IMR-90 (cell line): ENCODE measurements around the gene ANTXR1. TPM values are rescaled to one million over a fixed set of nuclear protein-coding genes. Genes with fewer than 3 reads are reported as not detected.

Experiments
- ATAC-seq: fragments of 200-7000 bp; cut with Tn5 transposase; 2 replicates; pipeline ENCODE4 v1.9.1; 2020; ENCODE audit warnings: low read depth, mild to moderate bottlenecking, moderate library complexity
- BruUV-seq: library from RNA; stranded (reverse); fragments of 400-500 nt; replicated peaks from 2 replicates; lab custom pipeline; 2021; lab: Mats Ljungman, UMichigan
- CTCF ChIA-PET: fragments of 300-600 bp; formaldehyde crosslinking; extraction: SDS; loops from one replicate; lab custom pipeline; 2021; ENCODE audit warnings: antibody characterized with exemption; lab: Yijun Ruan, JAX
- POLR2A ChIA-PET: fragments of 300-600 bp; sonication (Branson Sonifier 250); formaldehyde crosslinking; loops from one replicate; lab custom pipeline; 2022; ENCODE audit warnings: antibody characterized with exemption; ENCODE audit not compliant: unreplicated experiment; lab: Charles Lee
- DNase-seq: peaks from one replicate; pipeline ENCODE4 v3.0.0; 2013
- H2AFZ ChIP-seq: replicated peaks from 2 replicates; pipeline ENCODE3; 2013; ENCODE audit warnings: low read length, mild to moderate bottlenecking; ENCODE audit not compliant: poor library complexity
- H2AK5ac ChIP-seq: 2 replicates; pipeline ENCODE4 v1.6.1; 2013; ENCODE audit warnings: low read depth, low read length, inconsistent platforms
- H2AK9ac ChIP-seq: replicated peaks from 2 replicates; pipeline ENCODE3; 2013; ENCODE audit warnings: mild to moderate bottlenecking, low read depth, low read length, moderate library complexity; ENCODE audit not compliant: poor library complexity
- H2BK120ac ChIP-seq: 2 replicates; pipeline ENCODE4 v1.6.1; 2013; ENCODE audit warnings: low read depth, low read length, inconsistent platforms
- H2BK15ac ChIP-seq: 3 replicates; pipeline ENCODE4 v1.6.1; 2013; ENCODE audit warnings: low read depth, low read length, inconsistent platforms
- H2BK20ac ChIP-seq: 2 replicates; pipeline ENCODE4 v1.6.1; 2013; ENCODE audit warnings: low read depth, mild to moderate bottlenecking, inconsistent platforms, low read length, moderate library complexity
- H2BK5ac ChIP-seq: 2 replicates; pipeline ENCODE4 v1.6.1; 2013; ENCODE audit warnings: mild to moderate bottlenecking, low read depth, low read length, inconsistent platforms; ENCODE audit not compliant: poor library complexity, severe bottlenecking
- H3K14ac ChIP-seq: replicated peaks from 2 replicates; pipeline ENCODE4 v1.6.1; 2013; ENCODE audit warnings: low read depth, low read length, inconsistent platforms
- H3K18ac ChIP-seq: 2 replicates; pipeline ENCODE4 v1.6.1; 2013; ENCODE audit warnings: low read depth, low read length, control low read depth
- H3K23ac ChIP-seq: 2 replicates; pipeline ENCODE4 v1.6.1; 2013; ENCODE audit warnings: low read depth, low read length, inconsistent platforms
- H3K27ac ChIP-seq: 2 replicates; pipeline ENCODE4 v1.5.1; 2013; ENCODE audit warnings: mild to moderate bottlenecking, control low read depth, low read length; ENCODE audit not compliant: insufficient read depth
- H3K27me3 ChIP-seq: 2 replicates; pipeline ENCODE4 v1.6.1; 2013; ENCODE audit warnings: low read length; ENCODE audit not compliant: control insufficient read depth, insufficient read depth
- H3K36me3 ChIP-seq: 2 replicates; pipeline ENCODE4 v1.6.1; 2013; ENCODE audit warnings: low read length, mixed read lengths; ENCODE audit not compliant: control insufficient read depth, insufficient read depth
- H3K4ac ChIP-seq: 2 replicates; pipeline ENCODE4 v1.6.1; 2013; ENCODE audit warnings: low read depth, low read length, inconsistent platforms
- H3K4me1 ChIP-seq: 2 replicates; pipeline ENCODE4 v1.6.1; 2013; ENCODE audit warnings: low read length, mixed read lengths; ENCODE audit not compliant: control insufficient read depth, insufficient read depth
- H3K4me2 ChIP-seq: 2 replicates; pipeline ENCODE4 v1.6.1; 2013; ENCODE audit warnings: low read depth, mild to moderate bottlenecking, control low read depth, low read length, moderate library complexity
- H3K4me3 ChIP-seq: 2 replicates; pipeline ENCODE4 v1.5.1; 2013; ENCODE audit warnings: low read depth, mild to moderate bottlenecking, control low read depth, low read length, moderate library complexity; ENCODE audit not compliant: insufficient read depth
- H3K56ac ChIP-seq: 2 replicates; pipeline ENCODE4 v1.6.1; 2013; ENCODE audit warnings: low read length, inconsistent platforms; ENCODE audit not compliant: insufficient read depth; ENCODE audit errors: extremely low read depth
- H3K79me1 ChIP-seq, 2 experiments: 2 replicates each; pipeline ENCODE4 v1.6.1; 2013; ENCODE audit warnings: low read length in 2 of 2, inconsistent platforms in 1 of 2, low read depth in 1 of 2
- H3K9ac ChIP-seq: 2 replicates; pipeline ENCODE4 v1.6.1; 2013; ENCODE audit warnings: low read depth, low read length, control low read depth
- H3K9me1 ChIP-seq: 2 replicates; pipeline ENCODE4 v1.6.1; 2013; ENCODE audit warnings: low read length, inconsistent platforms; ENCODE audit not compliant: insufficient read depth
- H3K9me3 ChIP-seq: 2 replicates; pipeline ENCODE4 v1.6.1; 2013; ENCODE audit warnings: low read length; ENCODE audit not compliant: control insufficient read depth, insufficient read depth
- H4K20me1 ChIP-seq: 2 replicates; pipeline ENCODE4 v1.6.1; 2013; ENCODE audit warnings: low read length, inconsistent platforms; ENCODE audit not compliant: insufficient read depth
- H4K5ac ChIP-seq: 2 replicates; pipeline ENCODE4 v1.6.1; 2013; ENCODE audit warnings: mild to moderate bottlenecking, low read depth, low read length, control low read depth
- H4K8ac ChIP-seq, 2 experiments: 2 replicates each; pipeline ENCODE4 v1.6.1; 2013; ENCODE audit warnings: low read depth in 2 of 2, low read length in 2 of 2, control low read depth in 1 of 2, inconsistent platforms in 1 of 2
- H4K91ac ChIP-seq: 2 replicates; pipeline ENCODE4 v1.6.1; 2013; ENCODE audit warnings: low read depth, low read length, inconsistent platforms; ENCODE audit not compliant: insufficient read depth
- BHLHE40 ChIP-seq: fragments of 150-350 bp; IDR thresholded peaks from 2 replicates; pipeline ENCODE4 v1.6.1; 2016; ENCODE audit warnings: mild to moderate bottlenecking, low read depth, low read length
- CEBPB ChIP-seq: IDR thresholded peaks from 2 replicates; pipeline ENCODE4 v1.6.1; 2012; ENCODE audit warnings: low read depth, low read length, improper control_type of control experiment
- CHD1 ChIP-seq: IDR thresholded peaks from 2 replicates; pipeline ENCODE4 v1.6.1; 2012; ENCODE audit warnings: low read depth, low read length, improper control_type of control experiment
- ELK1 ChIP-seq: fragments of 150-350 bp; IDR thresholded peaks from 2 replicates; pipeline ENCODE4 v1.6.1; 2016; ENCODE audit warnings: low read depth, mild to moderate bottlenecking, low read length, moderate library complexity, borderline replicate concordance
- FOS ChIP-seq: fragments of 150-350 bp; IDR thresholded peaks from 2 replicates; pipeline ENCODE4 v1.6.1; 2016; ENCODE audit warnings: low read depth, low read length
- MAFK ChIP-seq: IDR thresholded peaks from 2 replicates; pipeline ENCODE4 v1.6.1; 2012; ENCODE audit warnings: low read depth, low read length, improper control_type of control experiment
- MAZ ChIP-seq: IDR thresholded peaks from 2 replicates; pipeline ENCODE4 v1.6.1; 2012; ENCODE audit warnings: low read depth, mild to moderate bottlenecking, low read length, improper control_type of control experiment, moderate library complexity, borderline replicate concordance
- MXI1 ChIP-seq: IDR thresholded peaks from 2 replicates; pipeline ENCODE4 v1.6.1; 2012; ENCODE audit warnings: low read depth, mild to moderate bottlenecking, low read length, moderate library complexity, borderline replicate concordance
- NFE2L2 ChIP-seq: fragments of 150-350 bp; IDR thresholded peaks from 2 replicates; pipeline ENCODE4 v1.6.1; 2016; ENCODE audit warnings: low read depth, mild to moderate bottlenecking, low read length
- POLR2A ChIP-seq: IDR thresholded peaks from 2 replicates; pipeline ENCODE4 v1.6.1; 2012; ENCODE audit warnings: mild to moderate bottlenecking, low read depth, low read length
- RAD21 ChIP-seq: IDR thresholded peaks from 2 replicates; pipeline ENCODE4 v1.6.1; 2012; ENCODE audit warnings: low read length, improper control_type of control experiment
- RCOR1 ChIP-seq: IDR thresholded peaks from 2 replicates; pipeline ENCODE4 v1.6.1; 2012; ENCODE audit warnings: mild to moderate bottlenecking, low read length, improper control_type of control experiment; ENCODE audit not compliant: insufficient replicate concordance
- USF2 ChIP-seq: fragments of 150-350 bp; IDR thresholded peaks from 2 replicates; pipeline ENCODE4 v1.6.1; 2017; ENCODE audit warnings: mild to moderate bottlenecking, antibody characterized with exemption, low read length, low read depth
- WGBS, 2 experiments: methylation state at CpG; one replicate each; pipeline versions ENCODE4 v1.1.5 to v1.1.7; 2013; ENCODE audit warnings: missing lambda C conversion rate in 2 of 2; ENCODE audit not compliant: insufficient read length in 1 of 2; ENCODE audit errors: extremely low coverage in 2 of 2; 5-methylcytosine and 5-hydroxymethylcytosine counted together
- dilution Hi-C: fragments of 300-500 bp; cut with HindIII; formaldehyde crosslinking; loops from one replicate; pipeline ENCODE4 v1.14.3; 2018; ENCODE audit warnings: low sequenced_read_pairs; ENCODE audit not compliant: unreplicated experiment
- in situ Hi-C: fragments of 300-500 bp; cut with MboI; formaldehyde crosslinking; loops from 3 replicates; pipeline ENCODE4 v1.14.3; 2019; ENCODE audit warnings: low sequenced_read_pairs, inconsistent platforms, mixed read lengths
- intact Hi-C: fragments of 100-400 bp; cut with micrococcal nuclease; formaldehyde crosslinking; loops from 2 replicates; pipeline ENCODE4 v1.10.0; 2022
- polyA plus RNA-seq, 3 experiments: library from polyadenylated mRNA; depleted of rRNA; stranded (reverse); fragments of >200 nt; gene quantifications; 2 replicates each; pipeline ENCODE4 v1.2.3, GENCODE V29; 2012; ENCODE audit warnings: low replicate concordance in 1 of 3
- total RNA-seq: library from RNA; depleted of rRNA; stranded (reverse); fragments of >200 nt; gene quantifications from 2 replicates; pipeline ENCODE4 v1.2.3, GENCODE V29; 2012
- TF ChIP-seq, protein P1 (sequence below): conservative IDR thresholded peaks from 2 replicates; pipeline ENCODE4 v1.5.1; 2012; ENCODE audit warnings: mild to moderate bottlenecking, low read depth, low read length, improper control_type of control experiment

ANTXR1 gene
- total and polyA plus RNA-seq, 2 of the 4 experiments (the other 2 are of a cell fraction), result 27.2 to 36.9 TPM

GRCh38 chr2:69238449-69239031 lies 225.6 kb downstream of the ANTXR1 start:
- Histone ChIP-seq H4K5ac (peak overlapping the region; percentile 16; the same call in 1 of the 2 replicates), H3K14ac (no peak overlapping the region), H2BK5ac (peak overlapping the region; percentile 99), H3K36me3 (peaks cover 21% of the 10 kb centered on the region), H3K9ac (no peak overlapping the region), H3K56ac (no peak overlapping the region), H4K91ac (peak overlapping the region; percentile 88; the same call in 1 of the 2 replicates), H3K4ac (peak overlapping the region; percentile 96; the same call in 1 of the 2 replicates), H4K20me1 (no peaks in the 10 kb centered on the region), H2BK120ac (peak overlapping the region; percentile 96), H4K8ac (peak overlapping the region; percentile 82 to 90; a peak in 2 of 4 replicates), H2BK20ac (peak overlapping the region; percentile 98), H3K27me3 (no peaks in the 10 kb centered on the region), H2AK9ac (no peak overlapping the region), H3K79me1 (peaks cover 11 to 38% of the 10 kb centered on the region in 2 experiments; a peak in 3 of 4 replicates), H3K23ac (peak overlapping the region; percentile 97; the same call in 1 of the 2 replicates), H3K9me3 (no peaks in the 10 kb centered on the region), H3K4me2 (no peak overlapping the region), H3K27ac (peak overlapping the region; percentile 97), H3K9me1 (peaks cover 28% of the 10 kb centered on the region), H3K18ac (peak overlapping the region; percentile 98), H2BK15ac (0 out of 3 replicates have a peak overlapping the region, but pooled peaks have one; percentile 98), H2AK5ac (peak overlapping the region; percentile 27; the same call in 1 of the 2 replicates), H3K4me3 (no peak overlapping the region), H3K4me1 (peaks cover 28% of the 10 kb centered on the region), H2AFZ (peak overlapping the region; percentile 68)
- WGBS, 2 experiments, result no CpG with 5 or more reads among the region's 6 CpGs
- in situ Hi-C loops, result no loop called here
- ATAC-seq, result peak; percentile 57
- intact Hi-C loops, result loop anchor here (1.0 to 2.0 kb wide), 2 partner anchors 42 to 61 kb away; no protein-coding TSS in a partner anchor
- peak; percentile 95 for DNase-seq
- ChIA-PET CTCF (interaction anchor here (0.6 kb wide), 1 partner anchor 138 kb away, joined by 3 read pairs; no protein-coding TSS in a partner anchor), POLR2A (no interaction called here)
- BruUV-seq, result no TSS peak
- dilution Hi-C loops, result no loop called here
- TF ChIP-seq MXI1, result no peak
- TF ChIP-seq BHLHE40, result peak; percentile 79; the same call in 1 of the 2 replicates
- peak; percentile 50 for TF ChIP-seq FOS
- TF ChIP-seq NFE2L2, result no peak
- no peak for TF ChIP-seq MAFK
- TF ChIP-seq ELK1, result no peak
- TF ChIP-seq RAD21, result peak; percentile 17; the same call in 1 of the 2 replicates
- TF ChIP-seq USF2, result no peak
- TF ChIP-seq CEBPB, result peak; percentile 28; the same call in 1 of the 2 replicates
- TF ChIP-seq CHD1, result no peak; the same call in 1 of the 2 replicates
- peak; percentile 17 for TF ChIP-seq RCOR1
- no peak for TF ChIP-seq POLR2A
- TF ChIP-seq, protein P1, sequence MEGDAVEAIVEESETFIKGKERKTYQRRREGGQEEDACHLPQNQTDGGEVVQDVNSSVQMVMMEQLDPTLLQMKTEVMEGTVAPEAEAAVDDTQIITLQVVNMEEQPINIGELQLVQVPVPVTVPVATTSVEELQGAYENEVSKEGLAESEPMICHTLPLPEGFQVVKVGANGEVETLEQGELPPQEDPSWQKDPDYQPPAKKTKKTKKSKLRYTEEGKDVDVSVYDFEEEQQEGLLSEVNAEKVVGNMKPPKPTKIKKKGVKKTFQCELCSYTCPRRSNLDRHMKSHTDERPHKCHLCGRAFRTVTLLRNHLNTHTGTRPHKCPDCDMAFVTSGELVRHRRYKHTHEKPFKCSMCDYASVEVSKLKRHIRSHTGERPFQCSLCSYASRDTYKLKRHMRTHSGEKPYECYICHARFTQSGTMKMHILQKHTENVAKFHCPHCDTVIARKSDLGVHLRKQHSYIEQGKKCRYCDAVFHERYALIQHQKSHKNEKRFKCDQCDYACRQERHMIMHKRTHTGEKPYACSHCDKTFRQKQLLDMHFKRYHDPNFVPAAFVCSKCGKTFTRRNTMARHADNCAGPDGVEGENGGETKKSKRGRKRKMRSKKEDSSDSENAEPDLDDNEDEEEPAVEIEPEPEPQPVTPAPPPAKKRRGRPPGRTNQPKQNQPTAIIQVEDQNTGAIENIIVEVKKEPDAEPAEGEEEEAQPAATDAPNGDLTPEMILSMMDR, result no peak
- no peak; the same call in 1 of the 2 replicates for TF ChIP-seq MAZ
